ENCODE results near the gene NEGR1. TPM values are rescaled to one million over a fixed set of nuclear protein-coding genes. Genes with fewer than 3 reads are reported as not detected.

The NEGR1 gene
- total RNA-seq, 4 donors from 2014 or later = 7.0 to 10.0 (median 8.1) TPM

- no peaks in the 10 kb centered on the region for H3K36me3 ChIP-seq
- no peak overlapping the region for H3K4me3 ChIP-seq
- H3K9me3 ChIP-seq = no peaks in the 10 kb centered on the region
- H3K27me3 ChIP-seq = no peaks in the 10 kb centered on the region
- 43 to 72% methylated on average over 1 of the region's 1 CpG for WGBS, 2 donors (ENCODE audit: low coverage in 1 of 2)
- no peaks in the 10 kb centered on the region for H3K4me1 ChIP-seq
- H3K27ac ChIP-seq = no peak overlapping the region
- TF ChIP-seq POLR2A (IDR thresholded peaks at IDR 0.05) (no peak), CTCF (IDR thresholded peaks at IDR 0.05) (no peak), POLR2AphosphoS5 (IDR thresholded peaks at IDR 0.05) (no peak), EP300 (IDR thresholded peaks at IDR 0.05; ENCODE audit: low read depth) (no peak)
- intact Hi-C loops (cut with DNase I; ENCODE audit: low total_unique reads) = no loop called here
- in situ Hi-C loops (cut with MboI; ENCODE audit: low pct_ligation_motif_present in 1 of 4, low pct_unique_long_range_greater_than_20kb in 1 of 4, low sequenced_read_pairs in 3 of 4) = no loop called here
- DNase-seq = no peak
These were observed 507.6 kb downstream of the NEGR1 start for GRCh38 chr1:71774705-71775104.

DNA sequence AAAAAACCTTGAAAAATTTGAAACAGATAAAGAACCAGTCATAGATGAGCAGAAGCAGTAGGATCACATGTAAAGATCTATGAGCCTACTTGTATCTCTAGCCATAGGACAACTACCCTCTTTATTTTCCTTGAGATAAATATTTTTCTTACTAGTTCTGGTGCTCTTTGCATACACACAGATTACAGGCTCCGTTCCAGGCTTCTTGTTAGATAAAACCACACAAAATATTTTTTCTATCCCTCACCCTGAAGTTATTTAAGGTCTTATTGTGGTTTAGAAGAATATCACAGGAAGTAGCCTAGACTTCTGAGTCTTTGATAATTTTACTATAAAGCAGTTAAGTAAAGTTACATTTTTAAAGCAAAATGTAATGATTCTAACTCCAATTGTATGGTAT, 512.2 kb downstream of the NEGR1 start:
- H3K27me3 ChIP-seq = no peaks in the 10 kb centered on the region
- DNase-seq = no peak
- intact Hi-C loops (cut with DNase I; ENCODE audit: low total_unique reads) (no loop called here), in situ Hi-C loops (cut with MboI; ENCODE audit: low pct_ligation_motif_present in 1 of 4, low pct_unique_long_range_greater_than_20kb in 1 of 4, low sequenced_read_pairs in 3 of 4) (no loop called here)
- TF ChIP-seq POLR2AphosphoS5 (IDR thresholded peaks at IDR 0.05) (no peak), EP300 (IDR thresholded peaks at IDR 0.05; ENCODE audit: low read depth) (no peak), POLR2A (IDR thresholded peaks at IDR 0.05) (no peak), CTCF (IDR thresholded peaks at IDR 0.05) (no peak)
- H3K4me3 ChIP-seq = no peak overlapping the region
- WGBS, 2 donors (ENCODE audit: low coverage in 1 of 2) = 43 to 58% methylated on average over 1 of the region's 1 CpG
- no peaks in the 10 kb centered on the region for H3K36me3 ChIP-seq
- no peaks in the 10 kb centered on the region for H3K4me1 ChIP-seq
- H3K27ac ChIP-seq = no peak overlapping the region
- H3K9me3 ChIP-seq = no peaks in the 10 kb centered on the region

- Histone ChIP-seq H3K27ac (no peak overlapping the region), H3K36me3 (no peaks in the 10 kb centered on the region), H3K9me3 (no peaks in the 10 kb centered on the region), H3K4me1 (peaks cover 0 to 15% (median 0%) of the 10 kb centered on the region in 4 donors), H3K4me3 (no peak overlapping the region), H3K27me3 (no peaks in the 10 kb centered on the region)
- no peak for DNase-seq
- intact Hi-C loops (cut with DNase I; ENCODE audit: low total_unique reads) (no loop called here), in situ Hi-C loops (cut with MboI; ENCODE audit: low pct_ligation_motif_present in 1 of 4, low pct_unique_long_range_greater_than_20kb in 1 of 4, low sequenced_read_pairs in 3 of 4) (no loop called here)
- WGBS, 2 donors (ENCODE audit: low coverage in 1 of 2) = 86 to 88% methylated on average over 3 to 4 of the region's 4 CpGs
- no peak for TF ChIP-seq POLR2AphosphoS5 (IDR thresholded peaks at IDR 0.05)
- no peak for TF ChIP-seq POLR2A (IDR thresholded peaks at IDR 0.05)
- TF ChIP-seq EP300 (IDR thresholded peaks at IDR 0.05; ENCODE audit: low read depth) = no peak
- no peak for TF ChIP-seq CTCF (IDR thresholded peaks at IDR 0.05)
These were observed 515.6 kb downstream of the NEGR1 start for GRCh38 chr1:71766748-71767147.

DNA sequence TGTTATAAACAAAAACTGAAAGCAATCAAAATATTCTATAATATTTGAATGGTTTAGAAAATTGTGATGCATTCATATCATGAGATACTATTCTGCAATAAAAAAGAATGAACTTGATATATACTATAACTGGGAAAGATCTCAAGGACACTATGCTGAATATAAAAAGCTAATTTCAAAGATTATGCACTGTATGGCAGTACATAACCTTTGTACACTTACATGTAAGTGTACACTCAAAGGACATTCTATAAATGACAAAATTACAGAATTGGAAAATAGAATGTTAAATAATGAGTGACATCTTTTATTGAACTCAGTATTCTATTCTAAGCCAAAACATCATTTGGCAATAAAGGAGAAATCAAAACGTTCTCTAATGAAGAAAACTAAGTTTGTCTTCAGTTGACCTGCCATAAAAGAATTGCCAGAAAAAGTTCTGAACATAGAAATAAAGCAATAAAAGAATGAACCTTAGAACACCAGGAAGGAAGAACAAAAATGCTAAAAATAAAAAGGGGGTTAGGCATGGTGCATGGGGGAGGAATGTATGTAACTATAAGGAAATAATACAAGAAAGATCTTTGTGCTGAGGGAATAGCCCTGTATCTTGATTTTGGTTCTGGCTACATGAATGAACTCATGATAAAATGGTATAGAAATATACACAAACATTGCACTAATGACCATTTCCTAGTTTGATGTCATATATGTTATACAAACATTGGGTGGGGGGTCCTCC, 519.7 kb downstream of the NEGR1 start:
- 20 to 25% methylated on average over 1 of the region's 1 CpG for WGBS, 2 donors (ENCODE audit: low coverage in 1 of 2)
- no peaks in the 10 kb centered on the region for H3K36me3 ChIP-seq
- TF ChIP-seq POLR2A (IDR thresholded peaks at IDR 0.05) (no peak), POLR2AphosphoS5 (IDR thresholded peaks at IDR 0.05) (no peak), CTCF (IDR thresholded peaks at IDR 0.05) (no peak), EP300 (IDR thresholded peaks at IDR 0.05; ENCODE audit: low read depth) (no peak)
- peak overlapping the region; percentile 52 to 72 (median 64) for H3K27ac ChIP-seq
- H3K27me3 ChIP-seq = no peaks in the 10 kb centered on the region
- DNase-seq = no peak
- no peaks in the 10 kb centered on the region for H3K9me3 ChIP-seq
- no peak overlapping the region for H3K4me3 ChIP-seq
- in situ Hi-C loops (cut with MboI; ENCODE audit: low pct_ligation_motif_present in 1 of 4, low pct_unique_long_range_greater_than_20kb in 1 of 4, low sequenced_read_pairs in 3 of 4) = no loop called here
- peaks cover 0 to 32% (median 8%) of the 10 kb centered on the region in 4 donors for H3K4me1 ChIP-seq
- intact Hi-C loops (cut with DNase I; ENCODE audit: low total_unique reads) = no loop called here

Data from transverse colon (tissue), 4 donors.